Neural progenitor cell (in vitro differentiated cells): Measurements from ENCODE around the gene TLE1. TPM values are rescaled to one million over a fixed set of nuclear protein-coding genes. Genes with fewer than 3 reads are reported as not detected.

ENCODE experiments used
- DNase-seq: peaks from one replicate; pipeline ENCODE4 v3.0.0-alpha.2; 2016; ENCODE audit warnings: low spot score
- H2AFZ ChIP-seq: fragments of 200-600 bp; sonication (generic); replicated peaks from 2 replicates; pipeline ENCODE4 v1.6.1; 2016; ENCODE audit warnings: antibody characterized with exemption
- H3F3A ChIP-seq: fragments of 200-600 bp; sonication (generic); 2 replicates; pipeline ENCODE4 v1.6.1; 2016; ENCODE audit warnings: antibody characterized with exemption, low read depth
- H3K27ac ChIP-seq: fragments of 200-600 bp; sonication (generic); 2 replicates; pipeline ENCODE4 v1.5.1; 2016; ENCODE audit warnings: mild to moderate bottlenecking
- H3K27me3 ChIP-seq: fragments of 200-600 bp; sonication (generic); 2 replicates; pipeline ENCODE4 v1.6.1; 2016; ENCODE audit warnings: mild to moderate bottlenecking, moderate library complexity
- H3K36me3 ChIP-seq: fragments of 200-600 bp; sonication (generic); 2 replicates; pipeline ENCODE4 v1.5.1; 2016
- H3K4me1 ChIP-seq: fragments of 200-600 bp; sonication (generic); 2 replicates; pipeline ENCODE4 v1.6.1; 2016; ENCODE audit warnings: mixed run types
- H3K4me2 ChIP-seq: fragments of 200-600 bp; sonication (generic); 2 replicates; pipeline ENCODE4 v1.6.1; 2016
- H3K4me3 ChIP-seq: fragments of 200-600 bp; sonication (generic); 2 replicates; pipeline ENCODE4 v1.5.1; 2016
- H3K79me2 ChIP-seq: fragments of 200-600 bp; sonication (generic); 2 replicates; pipeline ENCODE4 v1.6.1; 2016; ENCODE audit warnings: low read depth
- H3K9ac ChIP-seq: fragments of 200-600 bp; sonication (generic); 2 replicates; pipeline ENCODE4 v1.6.1; 2016
- H3K9me3 ChIP-seq: fragments of 200-600 bp; sonication (generic); 2 replicates; pipeline ENCODE4 v1.5.1; 2016; ENCODE audit warnings: low read depth
- H4K20me1 ChIP-seq: fragments of 200-600 bp; sonication (generic); 2 replicates; pipeline ENCODE4 v1.6.1; 2016; ENCODE audit warnings: low read depth
- H3K27ac Mint-ChIP-seq: 3 replicates; pipeline ENCODE4 v1.8.0; 2021; ENCODE audit warnings: mixed read lengths
- H3K27me3 Mint-ChIP-seq: 2 replicates; pipeline ENCODE4 v1.8.0; 2022; ENCODE audit warnings: low read depth, mild to moderate bottlenecking, inconsistent platforms, moderate library complexity, mixed read lengths; ENCODE audit not compliant: insufficient read depth
- H3K36me3 Mint-ChIP-seq: 3 replicates; pipeline ENCODE4 v1.8.0; 2021; ENCODE audit warnings: mixed read lengths
- H3K4me1 Mint-ChIP-seq: 3 replicates; pipeline ENCODE4 v1.8.0; 2021; ENCODE audit warnings: mixed read lengths
- H3K4me3 Mint-ChIP-seq: 3 replicates; pipeline ENCODE4 v1.8.0; 2021; ENCODE audit warnings: mild to moderate bottlenecking, moderate library complexity, mixed read lengths
- H3K9me3 Mint-ChIP-seq: 3 replicates; pipeline ENCODE4 v1.8.0; 2020; ENCODE audit warnings: mixed read lengths
- EZH2 ChIP-seq: fragments of 200-600 bp; sonication (generic); IDR thresholded peaks from 2 replicates; pipeline ENCODE4 v1.6.1; 2017; ENCODE audit warnings: antibody characterized with exemption, mild to moderate bottlenecking, moderate library complexity
- EZH2phosphoT487 ChIP-seq: fragments of 200-600 bp; sonication (generic); IDR thresholded peaks from 2 replicates; pipeline ENCODE4 v1.6.1; 2017; ENCODE audit warnings: antibody characterized with exemption
- total RNA-seq: library from RNA; depleted of rRNA; stranded (reverse); fragments of >200 nt; gene quantifications from 2 replicates; pipeline ENCODE4 v1.2.3, GENCODE V29; 2015; ENCODE audit warnings: low replicate concordance
- TF ChIP-seq, protein P1 (sequence below): fragments of 200-600 bp; sonication (generic); IDR thresholded peaks from 2 replicates; pipeline ENCODE4 v1.5.1; 2017; ENCODE audit warnings: antibody characterized with exemption, mild to moderate bottlenecking

Gene TLE1
- total RNA-seq, 1 donor from 2014 or later = 54.7 TPM

DNA sequence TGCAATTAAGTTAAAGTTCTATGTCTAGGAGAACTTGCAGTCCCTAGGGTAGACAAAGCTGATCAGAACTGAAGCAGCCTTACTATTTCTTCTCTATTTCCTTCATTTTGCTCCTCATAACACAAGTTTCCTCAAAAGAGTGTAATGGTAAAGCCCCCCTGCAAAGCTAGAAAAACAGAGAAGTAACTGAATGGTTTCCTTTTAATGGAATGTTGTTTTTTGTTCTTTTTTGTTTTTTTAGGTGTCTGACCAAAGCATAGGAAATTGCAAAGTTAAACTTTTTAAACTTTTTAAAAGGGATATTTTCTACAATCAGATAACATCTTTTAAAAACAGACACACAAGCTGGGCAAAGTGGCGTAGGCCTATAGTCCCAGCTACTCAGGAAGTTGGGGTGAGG is 145.7 kb downstream of the TLE1 start:
- H3F3A ChIP-seq = no peaks in the 10 kb centered on the region
- no peak overlapping the region for H3K27ac Mint-ChIP-seq
- H3K9me3 ChIP-seq = no peaks in the 10 kb centered on the region
- H4K20me1 ChIP-seq = no peaks in the 10 kb centered on the region
- H3K4me2 ChIP-seq = no peak overlapping the region
- peaks cover 26% of the 10 kb centered on the region for H3K4me1 Mint-ChIP-seq
- no peak overlapping the region for H3K9ac ChIP-seq
- H3K4me1 ChIP-seq = peaks cover 5% of the 10 kb centered on the region
- no peaks in the 10 kb centered on the region for H3K9me3 Mint-ChIP-seq
- no peak overlapping the region for H3K27ac ChIP-seq
- H3K27me3 Mint-ChIP-seq = peaks cover 32% of the 10 kb centered on the region
- TF ChIP-seq EZH2phosphoT487 (no peak), EZH2 (no peak)
- TF ChIP-seq, protein P1, sequence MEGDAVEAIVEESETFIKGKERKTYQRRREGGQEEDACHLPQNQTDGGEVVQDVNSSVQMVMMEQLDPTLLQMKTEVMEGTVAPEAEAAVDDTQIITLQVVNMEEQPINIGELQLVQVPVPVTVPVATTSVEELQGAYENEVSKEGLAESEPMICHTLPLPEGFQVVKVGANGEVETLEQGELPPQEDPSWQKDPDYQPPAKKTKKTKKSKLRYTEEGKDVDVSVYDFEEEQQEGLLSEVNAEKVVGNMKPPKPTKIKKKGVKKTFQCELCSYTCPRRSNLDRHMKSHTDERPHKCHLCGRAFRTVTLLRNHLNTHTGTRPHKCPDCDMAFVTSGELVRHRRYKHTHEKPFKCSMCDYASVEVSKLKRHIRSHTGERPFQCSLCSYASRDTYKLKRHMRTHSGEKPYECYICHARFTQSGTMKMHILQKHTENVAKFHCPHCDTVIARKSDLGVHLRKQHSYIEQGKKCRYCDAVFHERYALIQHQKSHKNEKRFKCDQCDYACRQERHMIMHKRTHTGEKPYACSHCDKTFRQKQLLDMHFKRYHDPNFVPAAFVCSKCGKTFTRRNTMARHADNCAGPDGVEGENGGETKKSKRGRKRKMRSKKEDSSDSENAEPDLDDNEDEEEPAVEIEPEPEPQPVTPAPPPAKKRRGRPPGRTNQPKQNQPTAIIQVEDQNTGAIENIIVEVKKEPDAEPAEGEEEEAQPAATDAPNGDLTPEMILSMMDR = no peak
- H3K4me3 Mint-ChIP-seq = no peak overlapping the region
- H3K36me3 ChIP-seq = no peaks in the 10 kb centered on the region
- DNase-seq = no peak
- H3K4me3 ChIP-seq = no peak overlapping the region
- H3K79me2 ChIP-seq = no peaks in the 10 kb centered on the region
- no peak overlapping the region for H2AFZ ChIP-seq
- H3K27me3 ChIP-seq = peaks cover 6% of the 10 kb centered on the region
- no peaks in the 10 kb centered on the region for H3K36me3 Mint-ChIP-seq

DNA sequence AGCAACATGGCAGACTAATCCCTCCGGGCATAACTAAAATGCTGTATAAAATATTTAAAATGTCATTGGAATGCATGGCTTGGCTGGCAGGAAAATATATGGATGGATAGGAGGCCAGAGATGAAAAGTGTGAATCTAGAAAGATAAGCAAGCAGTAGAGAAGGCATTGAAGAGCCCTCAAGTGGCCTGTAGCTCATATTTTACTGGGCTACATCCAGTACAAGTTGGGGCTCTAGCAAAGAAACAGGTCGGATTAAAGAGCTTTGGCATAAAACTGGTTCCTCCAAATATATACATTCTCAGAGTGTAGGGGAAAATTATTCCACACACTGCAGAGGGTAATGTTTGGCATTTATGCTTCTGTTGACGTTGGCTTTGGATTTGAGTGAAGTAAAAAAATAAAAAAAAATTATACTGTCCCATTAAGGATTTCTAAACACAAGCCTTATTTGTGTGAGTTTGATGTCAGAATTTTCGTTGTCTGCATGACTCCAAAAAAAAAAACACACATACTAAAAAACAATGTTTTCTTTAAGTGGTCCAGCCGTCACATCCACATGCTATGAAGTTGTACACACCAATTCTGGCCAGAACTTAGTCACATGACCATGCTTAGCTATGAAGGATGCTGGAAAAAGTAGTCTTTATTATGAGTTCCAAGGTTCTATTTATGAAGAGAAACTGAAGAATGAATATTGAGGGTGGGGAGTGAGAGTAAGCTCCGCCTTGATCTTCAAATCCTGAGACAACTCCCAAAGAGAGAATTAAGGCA is 147.0 kb downstream of the TLE1 start:
- Mint-ChIP-seq H3K4me3 (no peak overlapping the region), H3K9me3 (peaks cover 3% of the 10 kb centered on the region), H3K27ac (no peak overlapping the region), H3K4me1 (peaks cover 33% of the 10 kb centered on the region), H3K36me3 (peaks cover 2% of the 10 kb centered on the region), H3K27me3 (peaks cover 41% of the 10 kb centered on the region)
- no peaks in the 10 kb centered on the region for H4K20me1 ChIP-seq
- no peak overlapping the region for H3K4me2 ChIP-seq
- H3K9ac ChIP-seq = no peak overlapping the region
- no peaks in the 10 kb centered on the region for H3K79me2 ChIP-seq
- peaks cover 5% of the 10 kb centered on the region for H3K4me1 ChIP-seq
- H3K9me3 ChIP-seq = no peaks in the 10 kb centered on the region
- no peak overlapping the region for H3K4me3 ChIP-seq
- peaks cover 20% of the 10 kb centered on the region for H3K27me3 ChIP-seq
- no peak overlapping the region for H2AFZ ChIP-seq
- TF ChIP-seq, protein P1 = no peak
- no peak for TF ChIP-seq EZH2
- no peak for TF ChIP-seq EZH2phosphoT487
- no peaks in the 10 kb centered on the region for H3K36me3 ChIP-seq
- no peaks in the 10 kb centered on the region for H3F3A ChIP-seq
- no peak for DNase-seq
- no peak overlapping the region for H3K27ac ChIP-seq

DNA sequence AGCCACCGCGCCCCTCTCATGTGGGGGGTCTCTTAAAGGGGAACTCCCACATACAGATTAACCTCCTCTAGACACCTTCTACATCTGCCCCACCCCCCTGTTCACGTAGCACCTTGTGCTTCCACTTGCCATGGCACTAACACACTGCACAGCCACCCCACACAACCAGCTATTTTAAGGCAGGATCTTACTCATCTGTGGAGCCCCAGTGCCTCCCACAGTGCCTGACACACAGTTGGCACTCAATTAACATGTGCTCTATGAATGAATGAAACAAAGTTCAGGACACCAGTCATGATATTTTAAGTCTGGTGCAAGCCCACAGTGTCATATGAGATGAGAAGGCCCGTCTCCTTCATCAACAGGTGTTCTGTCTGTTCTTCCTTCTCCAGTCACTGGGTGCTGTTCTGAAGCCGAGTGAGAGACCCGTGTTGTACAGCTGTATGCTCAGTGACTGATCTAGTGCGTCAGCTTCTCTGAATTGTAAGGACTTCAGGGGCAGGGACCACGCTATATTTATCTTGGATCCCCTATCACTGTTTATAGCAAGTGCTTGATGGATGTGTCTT is 149.1 kb downstream of the TLE1 start:
- Histone ChIP-seq H3K27ac (no peak overlapping the region), H2AFZ (no peak overlapping the region), H3K79me2 (no peaks in the 10 kb centered on the region), H4K20me1 (peaks cover 11% of the 10 kb centered on the region), H3K36me3 (no peaks in the 10 kb centered on the region), H3F3A (peaks cover 17% of the 10 kb centered on the region), H3K4me3 (no peak overlapping the region), H3K4me1 (peaks cover 16% of the 10 kb centered on the region), H3K9me3 (no peaks in the 10 kb centered on the region), H3K9ac (no peak overlapping the region), H3K27me3 (peaks cover 26% of the 10 kb centered on the region), H3K4me2 (no peak overlapping the region)
- H3K4me1 Mint-ChIP-seq = peaks cover 17% of the 10 kb centered on the region
- H3K4me3 Mint-ChIP-seq = no peak overlapping the region
- peaks cover 36% of the 10 kb centered on the region for H3K27me3 Mint-ChIP-seq
- H3K27ac Mint-ChIP-seq = no peak overlapping the region
- no peak for DNase-seq
- no peak for TF ChIP-seq EZH2
- TF ChIP-seq, protein P1 = no peak
- TF ChIP-seq EZH2phosphoT487 = no peak
- peaks cover 2% of the 10 kb centered on the region for H3K36me3 Mint-ChIP-seq
- H3K9me3 Mint-ChIP-seq = peaks cover 3% of the 10 kb centered on the region
